Activated T-cell treated with anti-CD3 and anti-CD28 coated beads, Interleukin-2, amount 50 U/mL, for 48 hours (primary cell): ENCODE measurements around the gene RANBP9.

Experiments used
- DNase-seq, 2 experiments: peaks; one replicate each; pipeline ENCODE4 v3.0.0-alpha.2; 2020

Gene RANBP9

GRCh38 chr6:13643125-13643524 lies 68.5 kb downstream of the RANBP9 start:
- no peak for DNase-seq

- no peak for DNase-seq
Measured at GRCh38 chr6:13641315-13641714, 70.3 kb downstream of the RANBP9 start.

DNA sequence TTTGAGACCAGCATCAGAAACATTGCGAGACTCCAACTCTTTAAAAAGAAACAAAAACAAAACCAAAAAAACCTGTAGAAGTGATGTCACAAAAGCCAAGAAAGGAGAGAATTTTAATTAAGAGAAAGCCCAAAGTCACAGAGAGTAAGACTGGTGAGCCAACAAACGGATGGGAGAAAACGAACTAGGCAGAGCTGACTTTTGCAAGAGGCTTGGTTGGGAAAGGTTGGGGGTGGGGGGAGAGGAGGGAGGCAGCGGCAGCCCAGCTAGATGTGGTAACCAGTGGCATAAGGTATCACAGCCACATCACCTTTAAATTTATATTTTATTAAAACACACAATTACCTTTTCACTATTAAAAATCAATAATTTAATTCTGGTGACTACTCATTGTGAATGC lies 73.0 kb downstream of the RANBP9 start:
- DNase-seq: no peak

DNA sequence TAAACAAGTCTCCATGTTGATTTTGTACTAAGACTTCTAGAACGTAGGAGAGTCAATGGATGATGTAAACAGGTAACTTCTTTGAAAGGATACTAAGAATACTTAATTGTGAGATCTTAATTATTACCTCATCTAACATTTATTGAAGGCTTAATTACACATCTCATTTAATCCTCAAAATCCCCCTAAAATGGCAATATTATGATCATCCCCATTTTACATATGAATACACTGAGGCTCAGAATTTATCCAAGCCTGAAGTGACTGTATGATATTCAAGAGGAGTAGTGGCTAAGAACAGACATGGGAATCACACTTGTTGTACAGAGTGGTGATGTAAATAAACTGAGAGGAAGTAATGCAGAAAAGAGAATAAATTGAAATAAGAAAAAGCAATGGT lies 73.6 kb downstream of the RANBP9 start:
- DNase-seq: no peak

DNA sequence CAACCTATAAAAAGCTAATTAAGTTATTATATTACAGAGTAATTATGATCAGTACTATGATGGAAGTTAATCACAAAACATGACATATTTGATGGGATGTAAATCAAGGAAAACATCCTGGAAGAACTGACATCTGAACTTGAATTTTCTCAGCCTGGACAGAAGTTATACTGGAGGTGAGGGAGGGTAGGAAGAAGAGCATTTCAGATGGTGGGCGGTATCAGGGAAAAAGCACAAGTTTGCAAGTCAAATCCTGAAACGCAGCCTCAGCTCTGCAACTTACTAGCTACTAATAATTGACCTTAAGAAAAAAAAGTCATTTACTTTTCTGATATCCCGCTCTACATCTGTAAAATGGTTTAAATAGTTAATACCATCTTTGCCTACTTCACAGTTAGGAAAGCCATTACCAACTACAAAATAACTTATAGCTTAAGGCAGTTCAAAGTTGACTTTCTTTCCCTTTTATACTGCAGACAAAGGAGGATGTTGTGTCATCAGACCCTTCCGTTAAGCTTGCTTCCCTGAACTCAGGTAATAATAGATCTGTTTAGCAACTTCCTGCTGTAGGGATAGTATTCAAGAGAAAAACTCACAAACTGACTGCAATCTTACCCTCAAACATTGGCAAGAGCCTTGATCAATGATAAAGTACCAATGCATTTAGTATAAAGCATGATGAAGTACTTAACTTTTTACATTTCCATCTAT lies 75.5 kb downstream of the RANBP9 start:
- DNase-seq: no peak

GRCh38 chr6:13633343-13633742 lies 78.3 kb downstream of the RANBP9 start:
- no peak for DNase-seq

DNA sequence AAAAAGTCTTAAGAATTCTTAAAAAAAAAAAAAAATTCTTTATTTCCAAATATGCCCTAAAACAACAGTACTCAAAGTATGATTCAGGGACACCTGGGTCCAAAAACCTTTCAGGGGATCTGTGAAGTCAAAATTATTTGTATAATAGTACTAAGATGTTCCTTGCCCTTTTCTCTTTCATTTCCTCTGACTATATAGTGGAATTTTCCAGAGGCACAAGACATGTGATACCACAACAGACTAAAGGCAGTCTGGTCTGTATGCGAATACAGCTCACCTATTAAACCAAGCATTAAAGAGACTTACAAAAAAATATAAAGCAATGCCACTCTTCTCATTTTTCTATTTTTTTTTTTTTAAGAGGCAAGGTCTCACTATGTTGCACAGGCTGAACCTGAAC lies 81.1 kb downstream of the RANBP9 start:
- no peak for DNase-seq

- DNase-seq: no peak
Measured at GRCh38 chr6:13629459-13630116, 82.0 kb downstream of the RANBP9 start.

DNA sequence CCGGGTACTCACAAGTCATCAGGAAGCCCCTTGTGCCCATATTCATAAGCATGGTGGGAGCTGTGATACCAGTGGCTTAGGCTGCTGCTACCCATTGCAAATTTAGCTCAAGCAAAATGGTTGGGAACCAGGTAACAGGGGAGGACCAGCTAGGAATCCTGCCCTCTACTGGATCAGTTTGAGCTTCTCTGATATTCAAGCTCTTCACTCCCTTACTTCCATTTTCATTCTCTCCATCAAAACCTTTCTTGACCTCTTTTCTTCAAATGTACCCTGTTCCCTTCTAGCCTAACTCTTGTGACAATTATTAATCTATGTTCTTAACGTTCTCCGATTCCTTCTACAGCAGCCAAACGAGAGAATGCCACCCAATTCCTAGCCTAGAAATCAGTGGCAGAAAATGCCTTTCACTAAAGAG lies 86.8 kb downstream of the RANBP9 start:
- DNase-seq: no peak

- DNase-seq: no peak
Measured at GRCh38 chr6:13617066-13617465, 94.6 kb downstream of the RANBP9 start.

DNA sequence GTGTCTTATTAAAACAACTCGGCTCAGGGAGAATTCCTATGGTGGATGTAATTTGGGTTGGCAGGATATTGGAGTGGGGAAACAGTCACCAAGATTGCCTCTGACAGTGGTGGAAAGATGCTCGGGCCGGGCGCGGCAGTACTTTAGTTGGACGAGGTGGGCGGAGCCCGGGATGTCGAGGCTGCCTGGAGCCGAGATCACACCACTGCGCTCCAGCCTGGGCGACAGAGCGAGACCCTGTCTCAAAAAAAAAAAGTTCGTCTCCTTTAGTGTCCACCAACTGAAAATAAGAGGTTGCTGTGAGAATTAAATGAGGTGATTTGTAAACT lies 95.9 kb downstream of the RANBP9 start:
- peak; percentile 55 to 69 for DNase-seq

DNA sequence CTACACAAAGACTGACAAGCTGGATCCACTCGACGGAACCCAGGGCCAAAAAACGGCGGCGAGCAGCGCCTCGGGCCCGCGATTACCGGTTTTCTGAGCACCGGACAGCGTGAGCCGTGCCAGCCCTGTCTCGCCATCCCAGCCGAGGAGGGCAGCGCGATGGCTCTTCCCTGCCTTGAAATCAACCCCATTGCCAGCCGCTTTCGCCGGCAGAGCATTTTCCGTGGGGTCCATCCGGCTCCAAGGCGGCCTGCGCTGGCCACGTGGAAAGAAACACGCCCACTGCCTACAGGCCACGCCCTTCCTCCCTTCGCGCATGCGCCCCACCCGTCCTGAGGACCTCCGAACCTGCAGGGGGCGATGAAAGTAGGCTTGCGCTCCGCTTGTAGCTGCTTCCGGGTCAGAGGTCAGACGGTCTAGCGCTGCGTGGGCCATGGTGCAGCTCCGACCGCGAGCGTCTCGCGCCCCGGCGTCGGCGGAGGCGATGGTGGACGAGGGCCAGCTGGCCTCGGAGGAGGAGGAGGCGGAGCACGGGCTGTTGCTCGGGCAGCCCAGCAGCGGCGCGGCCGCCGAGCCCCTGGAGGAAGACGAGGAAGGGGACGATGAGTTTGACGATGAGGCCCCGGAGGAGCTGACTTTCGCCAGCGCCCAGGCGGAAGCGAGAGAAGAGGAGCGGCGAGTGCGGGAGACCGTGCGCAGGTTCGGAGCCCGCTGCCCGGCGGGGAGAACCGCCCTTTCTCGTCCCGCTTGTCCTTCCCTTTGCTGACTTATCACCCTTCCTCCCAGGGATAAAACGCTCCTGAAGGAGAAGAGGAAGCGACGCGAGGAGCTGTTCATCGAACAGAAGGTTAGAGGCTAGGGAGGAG lies 96.5 kb downstream of the RANBP9 start, which contains the start of gene NOL7:
Gene NOL7 (plus strand): TSS at position 410 of the 866 bp plus-strand sequence. CDS start 24 bp downstream, at position 434.
- DNase-seq: peak; percentile 98 to 99

- peak in 1 of 2 experiments; percentile 37 for DNase-seq
Measured at GRCh38 chr6:13614126-13614925, 97.3 kb downstream of the RANBP9 start.

GRCh38 chr6:13613029-13613594 lies 98.5 kb downstream of the RANBP9 start:
- DNase-seq: no peak

- DNase-seq: no peak
Measured at GRCh38 chr6:13611715-13612114, 99.9 kb downstream of the RANBP9 start.

DNA sequence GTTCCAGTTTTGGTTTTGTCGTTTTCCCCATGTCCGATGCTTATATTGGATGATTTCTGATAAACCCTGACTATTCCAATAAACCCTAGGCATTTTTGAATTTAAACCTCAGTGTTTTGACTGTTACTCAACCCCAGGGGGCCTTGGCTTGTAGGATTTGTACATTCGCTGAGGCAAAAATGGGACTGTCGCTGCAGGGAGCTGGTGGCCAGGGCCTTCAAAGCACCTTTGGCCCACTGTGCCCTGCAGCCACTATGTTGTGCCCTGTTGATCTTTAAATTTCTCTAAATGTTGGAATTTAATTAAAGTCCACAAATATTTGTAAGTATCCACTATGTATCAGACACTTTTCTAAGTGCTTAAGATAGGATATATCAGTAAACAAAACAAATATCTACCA lies 106.0 kb downstream of the RANBP9 start:
- DNase-seq: no peak

GRCh38 chr6:13604546-13605416 lies 106.9 kb downstream of the RANBP9 start:
- no peak for DNase-seq

DNA sequence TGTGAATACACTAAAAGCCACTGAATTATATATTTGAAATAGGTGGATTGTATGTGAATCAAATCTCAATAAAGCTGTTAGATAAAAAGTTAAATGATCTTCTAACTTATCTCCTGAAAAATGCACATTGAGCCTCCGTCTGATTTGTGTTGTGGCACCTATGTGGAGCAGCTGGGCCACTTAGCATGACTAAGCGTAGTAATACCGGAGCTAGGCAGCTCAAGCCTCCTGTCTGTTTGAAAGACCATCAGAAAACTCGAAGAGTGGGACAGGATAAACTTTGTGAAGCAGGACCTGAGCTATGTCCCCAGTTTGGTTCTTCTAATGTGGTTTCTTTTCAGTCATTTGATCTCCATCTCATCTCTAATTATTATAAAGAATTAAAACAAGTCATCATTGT lies 107.5 kb downstream of the RANBP9 start:
- DNase-seq: no peak

GRCh38 chr6:13600036-13600435 lies 111.6 kb downstream of the RANBP9 start:
- DNase-seq: no peak

DNA sequence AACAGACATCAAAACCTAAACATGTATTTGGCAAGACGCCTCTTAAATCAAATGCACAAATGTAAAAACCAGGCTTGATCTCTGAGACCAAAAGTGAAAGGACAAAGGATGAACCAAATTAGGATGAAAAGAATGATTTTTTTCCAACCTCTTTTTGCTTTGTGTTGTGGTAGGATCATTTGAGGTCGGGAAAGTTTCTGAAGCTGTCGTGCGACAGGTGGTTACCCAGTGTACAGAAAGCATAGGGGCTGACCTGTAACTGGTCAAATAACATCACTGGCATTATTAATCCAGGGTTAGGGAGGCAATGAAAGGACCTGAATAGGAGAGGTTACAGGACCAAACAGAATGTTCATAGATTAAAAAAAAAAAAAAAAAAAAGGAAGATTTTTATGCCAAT lies 114.6 kb downstream of the RANBP9 start:
- DNase-seq: no peak

DNA sequence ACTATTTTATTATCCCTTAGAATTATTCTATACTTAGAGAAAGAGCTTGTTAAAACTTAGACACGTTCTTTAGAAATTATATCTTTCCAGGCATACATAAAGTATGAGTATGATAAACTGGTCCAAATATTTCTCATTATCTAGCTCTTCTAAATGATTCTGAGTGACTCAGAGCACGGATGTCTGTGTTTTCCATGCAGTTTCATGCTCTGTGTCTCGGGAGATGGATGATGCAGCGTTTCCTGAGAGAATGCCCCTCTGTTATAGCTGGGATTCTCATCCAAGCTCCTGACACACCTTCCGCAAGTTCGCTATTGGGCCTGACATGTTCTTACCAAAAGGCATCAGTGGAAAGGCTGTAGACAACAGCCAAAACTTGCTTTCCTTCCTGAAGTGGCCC lies 117.9 kb downstream of the RANBP9 start:
- DNase-seq: no peak

GRCh38 chr6:13593103-13593502 lies 118.5 kb downstream of the RANBP9 start:
- no peak for DNase-seq
